PC-3 (cell line): ENCODE data around the gene PLA1A.

Experiments
- CTCF ChIP-seq: fragments of 300-600 bp; sonication (generic); conservative IDR thresholded peaks from 2 replicates; pipeline ENCODE4 v1.5.1; 2017; ENCODE audit warnings: antibody characterized with exemption, low read depth, mild to moderate bottlenecking, low read length
- EZH2phosphoT487 ChIP-seq: fragments of 300-600 bp; sonication (generic); IDR thresholded peaks from 2 replicates; pipeline ENCODE4 v1.6.1; 2018; ENCODE audit warnings: mild to moderate bottlenecking, antibody characterized with exemption, low read length, borderline replicate concordance

- TF ChIP-seq CTCF, result no peak
- no peak for TF ChIP-seq EZH2phosphoT487
These were observed 3.6 kb upstream of the PLA1A start for GRCh38 chr3:119594066-119594465.
